ENCODE data around the gene ENTPD6. TPM values are rescaled to one million over a fixed set of nuclear protein-coding genes. Genes with fewer than 3 reads are reported as not detected.

ENTPD6 gene
- total RNA-seq, 2 experiments from 2014 or later: 39.4 to 42.8 TPM

DNA sequence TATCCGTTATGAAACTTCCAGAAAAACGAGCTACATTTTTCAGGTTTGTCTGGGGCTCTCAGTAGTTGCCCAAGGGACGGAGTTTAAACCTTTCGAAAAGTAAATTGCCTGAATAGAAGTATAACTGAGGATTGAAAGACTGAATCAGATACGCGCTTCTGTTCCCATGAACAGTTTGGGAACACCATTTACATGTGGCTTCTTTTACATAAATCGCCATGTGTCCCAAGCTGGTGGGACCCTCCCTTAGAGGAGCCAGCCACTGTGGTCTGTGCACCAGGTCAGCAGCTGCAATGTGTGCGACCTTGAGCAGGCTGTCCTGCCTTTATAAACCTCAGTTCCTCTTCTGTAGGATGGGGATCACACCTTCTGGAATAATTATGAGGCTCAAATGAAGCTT lies 11.0 kb downstream of the ENTPD6 start:
- Mint-ChIP-seq H3K9me3 (no peaks in the 10 kb centered on the region), H3K27ac (no peak overlapping the region), H3K4me3 (no peak overlapping the region), H3K36me3 (ENCODE audit: low read depth) (peaks cover 3% of the 10 kb centered on the region), H3K4me1 (ENCODE audit: low read depth) (peaks cover 14% of the 10 kb centered on the region), H3K27me3 (no peaks in the 10 kb centered on the region)
- ChIA-PET POLR2A (interaction anchor here (1.1 kb wide), 1 partner anchor 17 kb away, joined by 3 read pairs; no protein-coding TSS in a partner anchor), CTCF (no interaction called here)
- TF ChIP-seq, protein P1, sequence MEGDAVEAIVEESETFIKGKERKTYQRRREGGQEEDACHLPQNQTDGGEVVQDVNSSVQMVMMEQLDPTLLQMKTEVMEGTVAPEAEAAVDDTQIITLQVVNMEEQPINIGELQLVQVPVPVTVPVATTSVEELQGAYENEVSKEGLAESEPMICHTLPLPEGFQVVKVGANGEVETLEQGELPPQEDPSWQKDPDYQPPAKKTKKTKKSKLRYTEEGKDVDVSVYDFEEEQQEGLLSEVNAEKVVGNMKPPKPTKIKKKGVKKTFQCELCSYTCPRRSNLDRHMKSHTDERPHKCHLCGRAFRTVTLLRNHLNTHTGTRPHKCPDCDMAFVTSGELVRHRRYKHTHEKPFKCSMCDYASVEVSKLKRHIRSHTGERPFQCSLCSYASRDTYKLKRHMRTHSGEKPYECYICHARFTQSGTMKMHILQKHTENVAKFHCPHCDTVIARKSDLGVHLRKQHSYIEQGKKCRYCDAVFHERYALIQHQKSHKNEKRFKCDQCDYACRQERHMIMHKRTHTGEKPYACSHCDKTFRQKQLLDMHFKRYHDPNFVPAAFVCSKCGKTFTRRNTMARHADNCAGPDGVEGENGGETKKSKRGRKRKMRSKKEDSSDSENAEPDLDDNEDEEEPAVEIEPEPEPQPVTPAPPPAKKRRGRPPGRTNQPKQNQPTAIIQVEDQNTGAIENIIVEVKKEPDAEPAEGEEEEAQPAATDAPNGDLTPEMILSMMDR (IDR thresholded peaks at IDR 0.05): no peak
- intact Hi-C loops (cut with micrococcal nuclease): no loop called here
- DNase-seq (no peak), ATAC-seq (no peak)

DNA sequence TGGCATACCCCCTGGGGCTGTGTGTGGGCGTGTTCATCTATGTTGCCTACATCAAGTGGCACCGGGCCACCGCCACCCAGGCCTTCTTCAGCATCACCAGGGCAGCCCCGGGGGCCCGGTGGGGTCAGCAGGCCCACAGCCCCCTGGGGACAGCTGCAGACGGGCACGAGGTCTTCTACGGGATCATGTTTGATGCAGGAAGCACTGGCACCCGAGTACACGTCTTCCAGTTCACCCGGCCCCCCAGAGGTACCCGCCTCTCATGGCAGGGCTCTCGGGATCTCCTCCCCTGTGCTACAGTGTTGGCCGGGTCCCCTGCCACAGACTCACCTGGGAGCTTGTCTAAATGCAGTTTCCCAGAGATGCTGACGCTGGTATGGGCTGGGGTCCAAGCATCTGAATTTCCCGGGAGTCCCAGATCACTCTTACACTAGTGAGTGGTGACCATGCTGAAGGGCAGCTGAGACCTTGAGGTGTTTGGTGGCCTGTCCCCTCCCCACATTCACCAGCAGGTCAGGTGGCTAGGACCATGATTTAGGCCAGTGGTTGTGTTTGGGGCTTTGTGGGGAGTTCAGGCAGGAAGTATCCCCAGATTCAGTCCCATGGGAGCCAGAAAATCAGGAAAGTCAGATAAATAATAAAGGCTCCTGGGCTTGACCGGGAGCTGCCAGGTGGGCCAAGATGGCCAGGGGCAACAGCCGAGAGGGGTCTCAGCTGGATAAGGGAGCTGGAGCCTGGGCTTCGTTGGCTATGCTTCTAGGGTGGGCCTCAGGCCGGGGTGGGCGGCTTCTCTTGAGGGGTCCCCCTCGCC lies 11.8 kb downstream of the ENTPD6 start:
- peaks cover 9% of the 10 kb centered on the region for H3K36me3 Mint-ChIP-seq (ENCODE audit: low read depth)
- H3K4me3 Mint-ChIP-seq: no peak overlapping the region
- DNase-seq (no peak), ATAC-seq (no peak)
- ChIA-PET CTCF (interaction anchor here (1.6 kb wide), 1 partner anchor 13 kb away, joined by 4 read pairs; no protein-coding TSS in a partner anchor), POLR2A (interaction anchor here (1.1 kb wide), 1 partner anchor 16 kb away, joined by 3 read pairs; no protein-coding TSS in a partner anchor)
- H3K9me3 Mint-ChIP-seq: no peaks in the 10 kb centered on the region
- H3K27ac Mint-ChIP-seq: no peak overlapping the region
- TF ChIP-seq, protein P1 (IDR thresholded peaks at IDR 0.05): no peak
- H3K27me3 Mint-ChIP-seq: no peaks in the 10 kb centered on the region
- intact Hi-C loops (cut with micrococcal nuclease): no loop called here
- H3K4me1 Mint-ChIP-seq (ENCODE audit: low read depth): peaks cover 12% of the 10 kb centered on the region

DNA sequence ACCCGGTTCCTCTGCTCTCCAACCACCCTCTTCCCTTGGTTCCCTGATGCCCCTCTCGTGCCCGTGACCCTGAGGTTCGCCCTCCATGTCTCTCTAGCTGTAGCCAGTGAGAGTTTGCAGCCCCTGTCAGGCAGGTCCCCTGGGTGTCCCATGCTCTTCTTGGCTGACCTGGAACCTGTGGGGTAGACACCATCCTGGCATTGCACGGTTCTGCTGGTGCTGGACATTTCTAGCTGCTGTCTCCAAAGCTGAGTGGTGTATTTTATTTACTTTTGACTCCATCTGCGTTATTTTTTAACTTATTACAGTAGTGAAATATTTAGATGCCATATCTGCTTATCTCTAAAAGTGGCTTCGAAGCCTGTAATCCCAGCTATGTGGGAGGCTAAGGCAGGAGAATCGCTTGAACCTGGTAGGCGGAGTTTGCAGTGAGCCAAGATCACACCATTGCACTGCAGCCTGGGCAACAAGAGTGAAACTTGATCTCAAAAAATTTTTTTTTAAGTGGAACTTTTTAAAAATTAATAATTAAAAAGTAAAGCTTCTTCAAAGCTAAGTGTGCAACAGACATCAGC lies 12.5 kb downstream of the ENTPD6 start:
- intact Hi-C loops (cut with micrococcal nuclease): no loop called here
- Mint-ChIP-seq H3K36me3 (ENCODE audit: low read depth) (peaks cover 9% of the 10 kb centered on the region), H3K27me3 (no peaks in the 10 kb centered on the region), H3K4me1 (ENCODE audit: low read depth) (peaks cover 11% of the 10 kb centered on the region), H3K4me3 (no peak overlapping the region), H3K27ac (no peak overlapping the region), H3K9me3 (no peaks in the 10 kb centered on the region)
- ATAC-seq (no peak), DNase-seq (no peak)
- TF ChIP-seq, protein P1 (IDR thresholded peaks at IDR 0.05): no peak
- ChIA-PET CTCF (interaction anchor here (1.6 kb wide), 1 partner anchor 13 kb away, joined by 4 read pairs; no protein-coding TSS in a partner anchor), POLR2A (no interaction called here)

DNA sequence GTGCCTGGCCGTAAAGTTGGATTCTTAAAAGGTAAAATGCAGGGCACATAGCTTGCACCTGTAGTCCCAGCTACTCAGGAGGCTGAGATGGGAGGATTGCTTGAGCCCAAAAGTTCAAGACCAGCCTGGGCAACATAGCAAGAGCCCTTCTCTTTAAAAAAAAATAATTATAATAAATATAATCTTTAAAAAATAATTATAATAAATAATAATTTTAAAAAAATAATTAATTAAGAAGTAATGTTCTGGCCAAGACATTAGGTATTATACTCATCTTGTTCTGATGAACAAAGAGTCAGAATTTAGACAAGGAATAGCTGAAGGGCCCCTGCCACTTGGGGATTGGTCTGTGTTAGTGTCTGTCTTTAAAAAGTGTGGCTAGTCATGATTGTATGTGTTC lies 13.9 kb downstream of the ENTPD6 start:
- POLR2A ChIA-PET: no interaction called here
- no peaks in the 10 kb centered on the region for H3K4me1 Mint-ChIP-seq (ENCODE audit: low read depth)

More for the DNA sequence above, 13.9 kb downstream of the ENTPD6 start:
- TF ChIP-seq, protein P1 (IDR thresholded peaks at IDR 0.05): no peak
- DNase-seq (no peak), ATAC-seq (no peak)
- Mint-ChIP-seq H3K27ac (no peak overlapping the region), H3K36me3 (ENCODE audit: low read depth) (peaks cover 9% of the 10 kb centered on the region), H3K27me3 (no peaks in the 10 kb centered on the region), H3K9me3 (no peaks in the 10 kb centered on the region), H3K4me3 (no peak overlapping the region)
- intact Hi-C loops (cut with micrococcal nuclease): no loop called here
- CTCF ChIA-PET: no interaction called here

Data from activated CD8-positive, alpha-beta T cell treated with anti-CD3 and anti-CD28 coated beads for 36 hours (primary cell).